ENCODE results near the gene PEX3. TPM values are rescaled to one million over a fixed set of nuclear protein-coding genes. Genes with fewer than 3 reads are reported as not detected.

Gene PEX3
- polyA plus RNA-seq, 3 donors: 3.2 to 6.9 (median 5.2) TPM

GRCh38 chr6:143536866-143537691, 86.5 kb downstream of the PEX3 start:
- peaks cover 20 to 42% of the 10 kb centered on the region in 2 donors for H3K4me1 ChIP-seq (ENCODE audit: control insufficient read depth in 1 of 2, insufficient read depth in 2 of 2, low read length in 2 of 2)
- WGBS (ENCODE audit: insufficient coverage): 0% methylated on average over 92 of the region's 103 CpGs
- peak overlapping the region; percentile 0 to 12 for H3K27ac ChIP-seq (ENCODE audit: low read depth in 1 of 2, low read length in 2 of 2)
- H3K27me3 ChIP-seq (ENCODE audit: control insufficient read depth in 2 of 2, insufficient read depth in 2 of 2, low read length in 2 of 2): no peaks in the 10 kb centered on the region
- H4K20me1 ChIP-seq (ENCODE audit: insufficient read depth, low read length): peaks cover 40% of the 10 kb centered on the region
- intact Hi-C loops (cut with micrococcal nuclease): no loop called here
- H3K79me2 ChIP-seq (ENCODE audit: insufficient read depth, low read length): peaks cover 47% of the 10 kb centered on the region
- peak overlapping the region; percentile 80 for H3K4me3 Mint-ChIP-seq
- peak; percentile 69 to 78 (median 74) for DNase-seq
- peak overlapping the region; percentile 91 for H3K4me2 ChIP-seq (replicated peaks; ENCODE audit: extremely low read depth, low read length, poor library complexity, severe bottlenecking)
- H3K27me3 Mint-ChIP-seq (ENCODE audit: low read depth in 3 of 3): no peaks in the 10 kb centered on the region
- H3K9me3 Mint-ChIP-seq: no peaks in the 10 kb centered on the region
- H3K4me1 Mint-ChIP-seq: peaks cover 34% of the 10 kb centered on the region
- H3K9me3 ChIP-seq (replicated peaks in 1 of 2; ENCODE audit: control insufficient read depth in 1 of 2, insufficient read depth in 1 of 2, low read length in 2 of 2): no peaks in the 10 kb centered on the region
- TF ChIP-seq CTCF (IDR thresholded peaks at IDR 0.05): peak; percentile 49
- peak overlapping the region in 6 of 7 donors; percentile 37 to 78 (median 52) for H3K27ac Mint-ChIP-seq
- H3K4me3 ChIP-seq (replicated peaks in 1 of 3; ENCODE audit: low read depth in 2 of 3, low read length in 3 of 3): peak overlapping the region; percentile 40 to 75 (median 44)
- H3K36me3 ChIP-seq (replicated peaks in 1 of 2; ENCODE audit: control insufficient read depth in 1 of 2, insufficient read depth in 2 of 2, low read length in 2 of 2): no peaks in the 10 kb centered on the region
- H3K9ac ChIP-seq (ENCODE audit: insufficient read depth, low read length, poor library complexity, severe bottlenecking): peak overlapping the region; percentile 54
- no peaks in the 10 kb centered on the region for H3K36me3 Mint-ChIP-seq
- peak overlapping the region; percentile 93 for H2AFZ ChIP-seq (ENCODE audit: insufficient read depth, low read depth, low read length, poor library complexity, severe bottlenecking)

- peaks cover 47% of the 10 kb centered on the region for H3K4me1 Mint-ChIP-seq
Observed at GRCh38 chr6:143538374-143538773, 87.8 kb downstream of the PEX3 start.

More at GRCh38 chr6:143538374-143538773, 87.8 kb downstream of the PEX3 start:
- peaks cover 53% of the 10 kb centered on the region for H4K20me1 ChIP-seq (ENCODE audit: insufficient read depth, low read length)
- peak overlapping the region; percentile 91 for H3K4me2 ChIP-seq (replicated peaks; ENCODE audit: extremely low read depth, low read length, poor library complexity, severe bottlenecking)
- H2AFZ ChIP-seq (ENCODE audit: insufficient read depth, low read depth, low read length, poor library complexity, severe bottlenecking): no peak overlapping the region
- no peak for DNase-seq
- no peaks in the 10 kb centered on the region for H3K27me3 ChIP-seq (ENCODE audit: control insufficient read depth in 2 of 2, insufficient read depth in 2 of 2, low read length in 2 of 2)
- H3K36me3 ChIP-seq (replicated peaks in 1 of 2; ENCODE audit: control insufficient read depth in 1 of 2, insufficient read depth in 2 of 2, low read length in 2 of 2): no peaks in the 10 kb centered on the region
- TF ChIP-seq CTCF (IDR thresholded peaks at IDR 0.05): no peak
- peaks cover 33 to 51% of the 10 kb centered on the region in 2 donors for H3K4me1 ChIP-seq (ENCODE audit: control insufficient read depth in 1 of 2, insufficient read depth in 2 of 2, low read length in 2 of 2)
- intact Hi-C loops (cut with micrococcal nuclease): no loop called here
- Mint-ChIP-seq H3K27ac (no peak overlapping the region), H3K4me3 (peak overlapping the region in 1 of 2 donors; percentile 80), H3K9me3 (no peaks in the 10 kb centered on the region), H3K27me3 (ENCODE audit: low read depth in 3 of 3) (no peaks in the 10 kb centered on the region), H3K36me3 (no peaks in the 10 kb centered on the region)
- H3K9ac ChIP-seq (ENCODE audit: insufficient read depth, low read length, poor library complexity, severe bottlenecking): no peak overlapping the region
- no peaks in the 10 kb centered on the region for H3K9me3 ChIP-seq (replicated peaks in 1 of 2; ENCODE audit: control insufficient read depth in 1 of 2, insufficient read depth in 1 of 2, low read length in 2 of 2)
- no peak overlapping the region for H3K4me3 ChIP-seq (replicated peaks in 1 of 3; ENCODE audit: low read depth in 2 of 3, low read length in 3 of 3)
- peaks cover 60% of the 10 kb centered on the region for H3K79me2 ChIP-seq (ENCODE audit: insufficient read depth, low read length)
- 100% methylated on average over 6 of the region's 7 CpGs for WGBS (ENCODE audit: insufficient coverage)
- no peak overlapping the region for H3K27ac ChIP-seq (ENCODE audit: low read depth in 1 of 2, low read length in 2 of 2)

All from CD14-positive monocyte (primary cell).